SU-DHL-6 (cell line): ENCODE measurements around the gene VGLL3.

Experiments
- H2AFZ ChIP-seq: fragments of 200-600 bp; sonication (generic); 2 replicates; pipeline ENCODE4 v1.6.1; 2014; ENCODE audit warnings: low read depth, mild to moderate bottlenecking, moderate library complexity, mixed read lengths, antibody characterized with exemption, low read length; ENCODE audit not compliant: severe bottlenecking
- H3F3A ChIP-seq: fragments of 200-600 bp; shearing (Covaris generic); 2 replicates; pipeline ENCODE4 v1.6.0; 2016; ENCODE audit warnings: antibody characterized with exemption, mild to moderate bottlenecking; ENCODE audit not compliant: insufficient read depth
- H3K27ac ChIP-seq: fragments of 200-600 bp; sonication (generic); 2 replicates; pipeline ENCODE4 v1.5.1; 2016; ENCODE audit warnings: low read depth, mild to moderate bottlenecking, low read length, moderate library complexity, mixed read lengths
- H3K27me3 ChIP-seq: fragments of 200-600 bp; sonication (generic), shearing (Covaris generic); 2 replicates; pipeline ENCODE4 v1.6.0; 2014; ENCODE audit warnings: mild to moderate bottlenecking, low read length
- H3K36me3 ChIP-seq: fragments of 200-600 bp; sonication (generic); 2 replicates; pipeline ENCODE4 v1.6.1; 2014; ENCODE audit warnings: mild to moderate bottlenecking, low read length, mixed read lengths
- H3K4me2 ChIP-seq: fragments of 300-600, 200-600 bp; shearing (Covaris generic), sonication (generic); 2 replicates; pipeline ENCODE4 v1.6.0; 2014; ENCODE audit warnings: low read length, low read depth, mild to moderate bottlenecking; ENCODE audit not compliant: poor library complexity, severe bottlenecking
- H3K4me3 ChIP-seq: fragments of 200-600 bp; sonication (generic); 2 replicates; pipeline ENCODE4 v1.5.1; 2014; ENCODE audit warnings: antibody characterized with exemption, low read length, mild to moderate bottlenecking, mixed read lengths; ENCODE audit not compliant: insufficient read depth, poor library complexity, severe bottlenecking
- H3K79me2 ChIP-seq: fragments of 200-600 bp; sonication (generic); 2 replicates; pipeline ENCODE4 v1.6.1; 2014; ENCODE audit warnings: mild to moderate bottlenecking, low read length, moderate library complexity; ENCODE audit not compliant: insufficient read depth
- H3K9ac ChIP-seq: fragments of 200-600 bp; sonication (generic); 2 replicates; pipeline ENCODE4 v1.7.0; 2014; ENCODE audit warnings: mild to moderate bottlenecking, low read length
- H3K9me2 ChIP-seq: fragments of 200-600 bp; sonication (generic); replicated peaks from 2 replicates; pipeline ENCODE4 v1.6.1; 2014; ENCODE audit warnings: low read length; ENCODE audit not compliant: insufficient read depth
- H3K9me3 ChIP-seq: fragments of 200-600 bp; sonication (generic); 2 replicates; pipeline ENCODE4 v1.6.1; 2014; ENCODE audit warnings: low read length, mixed read lengths; ENCODE audit not compliant: insufficient read depth
- H4K20me1 ChIP-seq: fragments of 200-600 bp; sonication (generic); 2 replicates; pipeline ENCODE4 v1.6.1; 2014; ENCODE audit warnings: low read depth, mild to moderate bottlenecking, antibody characterized with exemption, low read length, moderate library complexity, mixed read lengths
- CTCF ChIP-seq: fragments of 200-600 bp; sonication (generic); IDR thresholded peaks from one replicate; pipeline ENCODE4 v1.5.1; 2017; ENCODE audit warnings: antibody characterized with exemption, mild to moderate bottlenecking, low read length, moderate library complexity; ENCODE audit not compliant: insufficient read depth, poor library complexity, severe bottlenecking
- EZH2phosphoT487 ChIP-seq: fragments of 200-600 bp; sonication (generic), shearing (Covaris generic); conservative IDR thresholded peaks from 2 replicates; pipeline ENCODE4 v1.6.1; 2018; ENCODE audit warnings: mild to moderate bottlenecking, antibody characterized with exemption, low read length, moderate library complexity, mixed read lengths

The VGLL3 gene

GRCh38 chr3:87009271-87009670 is 18.3 kb upstream of the VGLL3 start:
- H3K36me3 ChIP-seq = no peaks in the 10 kb centered on the region
- no peak overlapping the region for H3K9ac ChIP-seq

GRCh38 chr3:87006844-87007439 is 16.0 kb upstream of the VGLL3 start:
- TF ChIP-seq CTCF (no peak), EZH2phosphoT487 (no peak)
- H2AFZ ChIP-seq = no peak overlapping the region
- no peaks in the 10 kb centered on the region for H3F3A ChIP-seq

More at GRCh38 chr3:87009271-87009670, 18.3 kb upstream of the VGLL3 start:
- Histone ChIP-seq H3K27ac (no peak overlapping the region), H3F3A (no peaks in the 10 kb centered on the region), H3K4me2 (no peak overlapping the region), H3K9me3 (no peaks in the 10 kb centered on the region), H2AFZ (no peak overlapping the region), H3K9me2 (no peaks in the 10 kb centered on the region), H3K27me3 (no peaks in the 10 kb centered on the region), H3K4me3 (no peak overlapping the region), H3K79me2 (no peaks in the 10 kb centered on the region), H4K20me1 (no peaks in the 10 kb centered on the region)
- TF ChIP-seq EZH2phosphoT487 (no peak), CTCF (no peak)

GRCh38 chr3:87004883-87005282 is 13.9 kb upstream of the VGLL3 start:
- Histone ChIP-seq H3F3A (no peaks in the 10 kb centered on the region), H3K9me3 (no peaks in the 10 kb centered on the region), H3K27me3 (no peaks in the 10 kb centered on the region), H3K9me2 (no peaks in the 10 kb centered on the region), H2AFZ (no peak overlapping the region), H4K20me1 (no peaks in the 10 kb centered on the region), H3K36me3 (no peaks in the 10 kb centered on the region), H3K4me2 (no peak overlapping the region), H3K4me3 (no peak overlapping the region), H3K79me2 (no peaks in the 10 kb centered on the region), H3K27ac (no peak overlapping the region), H3K9ac (no peak overlapping the region)
- TF ChIP-seq EZH2phosphoT487 = no peak
- no peak for TF ChIP-seq CTCF

More at GRCh38 chr3:87006844-87007439, 16.0 kb upstream of the VGLL3 start:
- Histone ChIP-seq H3K9ac (no peak overlapping the region), H3K79me2 (no peaks in the 10 kb centered on the region), H3K36me3 (no peaks in the 10 kb centered on the region), H3K27ac (no peak overlapping the region), H3K4me2 (no peak overlapping the region), H3K27me3 (no peaks in the 10 kb centered on the region), H3K4me3 (no peak overlapping the region), H3K9me2 (no peaks in the 10 kb centered on the region), H3K9me3 (no peaks in the 10 kb centered on the region), H4K20me1 (no peaks in the 10 kb centered on the region)
